Hepatocyte (in vitro differentiated cells): Measurements from ENCODE around the gene ATP2B3. TPM values are rescaled to one million over a fixed set of nuclear protein-coding genes. Genes with fewer than 3 reads are reported as not detected.

Experiments used
- DNase-seq: peaks from one replicate; pipeline ENCODE4 v3.0.0-alpha.2; 2016; ENCODE audit warnings: low spot score
- H2AFZ ChIP-seq: fragments of 200-600 bp; sonication (generic); 2 replicates; pipeline ENCODE4 v1.6.0; 2016; ENCODE audit warnings: antibody characterized with exemption, mild to moderate bottlenecking
- H3K27ac ChIP-seq: fragments of 200-600 bp; sonication (generic); 2 replicates; pipeline ENCODE4 v1.5.1; 2016; ENCODE audit warnings: mild to moderate bottlenecking
- H3K27me3 ChIP-seq: fragments of 200-600 bp; sonication (generic); 2 replicates; pipeline ENCODE4 v1.6.1; 2016
- H3K36me3 ChIP-seq: fragments of 200-600 bp; sonication (generic); replicated peaks from 2 replicates; pipeline ENCODE4 v1.5.1; 2016; ENCODE audit warnings: low read depth; ENCODE audit not compliant: insufficient read depth
- H3K4me1 ChIP-seq: fragments of 200-600 bp; sonication (generic); 2 replicates; pipeline ENCODE4 v1.5.1; 2016; ENCODE audit warnings: mild to moderate bottlenecking, moderate library complexity; ENCODE audit not compliant: insufficient read depth
- H3K4me2 ChIP-seq: fragments of 200-600 bp; sonication (generic); 2 replicates; pipeline ENCODE4 v1.6.0; 2016
- H3K4me3 ChIP-seq: fragments of 200-600 bp; sonication (generic); 2 replicates; pipeline ENCODE4 v1.5.1; 2016; ENCODE audit warnings: mild to moderate bottlenecking
- H3K79me2 ChIP-seq: fragments of 200-600 bp; sonication (generic); 2 replicates; pipeline ENCODE4 v1.6.0; 2017; ENCODE audit warnings: mild to moderate bottlenecking
- H3K9me2 ChIP-seq: fragments of 200-600 bp; sonication (generic); replicated peaks from 2 replicates; pipeline ENCODE4 v1.6.0; 2017; ENCODE audit warnings: mild to moderate bottlenecking; ENCODE audit not compliant: insufficient read depth
- H3K9me3 ChIP-seq: fragments of 200-600 bp; sonication (generic); 2 replicates; pipeline ENCODE4 v1.5.1; 2016; ENCODE audit warnings: low read depth, mild to moderate bottlenecking
- H4K20me1 ChIP-seq: fragments of 200-600 bp; sonication (generic); 2 replicates; pipeline ENCODE4 v1.6.0; 2016; ENCODE audit warnings: mild to moderate bottlenecking; ENCODE audit not compliant: insufficient read depth, poor library complexity, severe bottlenecking
- EZH2 ChIP-seq: fragments of 200-600 bp; sonication (generic); IDR thresholded peaks from 2 replicates; pipeline ENCODE4 v1.6.1; 2016; ENCODE audit warnings: antibody characterized with exemption, mild to moderate bottlenecking, borderline replicate concordance
- EZH2phosphoT487 ChIP-seq: fragments of 200-600 bp; sonication (generic); IDR thresholded peaks from one replicate; pipeline ENCODE4 v1.6.1; 2018; ENCODE audit warnings: antibody characterized with exemption, mild to moderate bottlenecking, low read depth, moderate library complexity; ENCODE audit not compliant: unreplicated experiment, severe bottlenecking
- WGBS: methylation state at CpG from one replicate; pipeline ENCODE4 v1.1.6; 2016; ENCODE audit warnings: low lambda C conversion rate; ENCODE audit errors: missing lambda C conversion rate; 5-methylcytosine and 5-hydroxymethylcytosine counted together
- polyA plus RNA-seq: library from polyadenylated mRNA; unstranded; fragments of >200 nt; fragmentation: Nextera tagmentation; extraction: Ambion mirVana; gene quantifications from 2 replicates; pipeline ENCODE4 v1.2.1, GENCODE V29; 2016
- total RNA-seq: library from RNA; depleted of rRNA; stranded (reverse); fragments of >200 nt; gene quantifications from 2 replicates; pipeline ENCODE4 v1.2.3, GENCODE V29; 2014
- TF ChIP-seq, protein P1 (sequence below): fragments of 200-600 bp; sonication (generic); IDR thresholded peaks from 2 replicates; pipeline ENCODE4 v1.5.1; 2016; ENCODE audit warnings: antibody characterized with exemption, mild to moderate bottlenecking; ENCODE audit not compliant: poor library complexity

Gene ATP2B3
- total and polyA plus RNA-seq, 2 experiments from 2014 or later, result 0.07 TPM; not detected in 1

- no peak overlapping the region for H3K4me2 ChIP-seq
- 51% methylated on average over 8 of the region's 8 CpGs for WGBS
These were observed 27.3 kb downstream of the ATP2B3 start for GRCh38 chrX:153544727-153545126.

DNA sequence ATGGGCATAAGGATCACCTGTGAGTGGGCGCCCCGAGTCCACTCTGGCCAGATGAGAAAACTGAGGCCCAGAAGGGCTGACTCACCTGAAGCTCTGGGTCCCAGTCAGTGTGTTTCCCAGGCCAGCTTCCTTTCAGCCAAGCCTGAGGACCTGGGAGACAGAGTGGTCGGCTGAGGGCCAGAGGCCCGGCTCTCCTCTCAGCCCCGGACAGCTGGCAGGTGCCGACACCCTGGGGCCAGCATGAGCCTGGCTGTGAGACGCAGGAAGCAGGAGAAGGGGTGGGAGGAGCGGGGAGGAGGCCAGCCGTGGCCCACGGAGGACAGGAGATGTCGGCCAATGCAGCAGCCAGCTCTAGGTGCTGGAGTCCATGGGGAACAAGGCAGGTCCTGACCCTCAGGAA lies 28.9 kb downstream of the ATP2B3 start:
- WGBS, result 84% methylated on average over 11 of the region's 11 CpGs
- H3K4me3 ChIP-seq, result no peak overlapping the region

More at GRCh38 chrX:153544727-153545126, 27.3 kb downstream of the ATP2B3 start:
- H3K27ac ChIP-seq, result no peak overlapping the region
- H3K4me1 ChIP-seq, result no peaks in the 10 kb centered on the region
- no peaks in the 10 kb centered on the region for H3K27me3 ChIP-seq
- H3K36me3 ChIP-seq, result no peaks in the 10 kb centered on the region
- no peaks in the 10 kb centered on the region for H4K20me1 ChIP-seq
- DNase-seq, result peak; percentile 28
- H3K9me3 ChIP-seq, result no peaks in the 10 kb centered on the region
- no peaks in the 10 kb centered on the region for H3K79me2 ChIP-seq
- H2AFZ ChIP-seq, result no peak overlapping the region
- no peak for TF ChIP-seq EZH2
- TF ChIP-seq, protein P1, sequence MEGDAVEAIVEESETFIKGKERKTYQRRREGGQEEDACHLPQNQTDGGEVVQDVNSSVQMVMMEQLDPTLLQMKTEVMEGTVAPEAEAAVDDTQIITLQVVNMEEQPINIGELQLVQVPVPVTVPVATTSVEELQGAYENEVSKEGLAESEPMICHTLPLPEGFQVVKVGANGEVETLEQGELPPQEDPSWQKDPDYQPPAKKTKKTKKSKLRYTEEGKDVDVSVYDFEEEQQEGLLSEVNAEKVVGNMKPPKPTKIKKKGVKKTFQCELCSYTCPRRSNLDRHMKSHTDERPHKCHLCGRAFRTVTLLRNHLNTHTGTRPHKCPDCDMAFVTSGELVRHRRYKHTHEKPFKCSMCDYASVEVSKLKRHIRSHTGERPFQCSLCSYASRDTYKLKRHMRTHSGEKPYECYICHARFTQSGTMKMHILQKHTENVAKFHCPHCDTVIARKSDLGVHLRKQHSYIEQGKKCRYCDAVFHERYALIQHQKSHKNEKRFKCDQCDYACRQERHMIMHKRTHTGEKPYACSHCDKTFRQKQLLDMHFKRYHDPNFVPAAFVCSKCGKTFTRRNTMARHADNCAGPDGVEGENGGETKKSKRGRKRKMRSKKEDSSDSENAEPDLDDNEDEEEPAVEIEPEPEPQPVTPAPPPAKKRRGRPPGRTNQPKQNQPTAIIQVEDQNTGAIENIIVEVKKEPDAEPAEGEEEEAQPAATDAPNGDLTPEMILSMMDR, result no peak
- TF ChIP-seq EZH2phosphoT487, result no peak
- H3K4me3 ChIP-seq, result no peak overlapping the region
- no peaks in the 10 kb centered on the region for H3K9me2 ChIP-seq

GRCh38 chrX:153547195-153547594 lies 29.8 kb downstream of the ATP2B3 start:
- Histone ChIP-seq H3K79me2 (no peaks in the 10 kb centered on the region), H3K27me3 (no peaks in the 10 kb centered on the region), H3K27ac (no peak overlapping the region), H2AFZ (no peak overlapping the region), H3K9me2 (no peaks in the 10 kb centered on the region), H3K4me2 (no peak overlapping the region), H3K4me1 (no peaks in the 10 kb centered on the region), H3K36me3 (no peaks in the 10 kb centered on the region), H3K9me3 (no peaks in the 10 kb centered on the region), H4K20me1 (no peaks in the 10 kb centered on the region), H3K4me3 (no peak overlapping the region)
- DNase-seq, result no peak
- TF ChIP-seq EZH2phosphoT487, result no peak
- no peak for TF ChIP-seq EZH2
- TF ChIP-seq, protein P1, result no peak
- 61% methylated on average over 5 of the region's 7 CpGs for WGBS

More for the DNA sequence above, 28.9 kb downstream of the ATP2B3 start:
- H3K4me1 ChIP-seq, result no peaks in the 10 kb centered on the region
- H3K4me2 ChIP-seq, result no peak overlapping the region
- H3K9me3 ChIP-seq, result no peaks in the 10 kb centered on the region
- H3K79me2 ChIP-seq, result no peaks in the 10 kb centered on the region
- no peak overlapping the region for H3K27ac ChIP-seq
- H4K20me1 ChIP-seq, result no peaks in the 10 kb centered on the region
- no peaks in the 10 kb centered on the region for H3K9me2 ChIP-seq
- H3K36me3 ChIP-seq, result no peaks in the 10 kb centered on the region
- H2AFZ ChIP-seq, result no peak overlapping the region
- no peak for DNase-seq
- H3K27me3 ChIP-seq, result no peaks in the 10 kb centered on the region
- no peak for TF ChIP-seq EZH2

DNA sequence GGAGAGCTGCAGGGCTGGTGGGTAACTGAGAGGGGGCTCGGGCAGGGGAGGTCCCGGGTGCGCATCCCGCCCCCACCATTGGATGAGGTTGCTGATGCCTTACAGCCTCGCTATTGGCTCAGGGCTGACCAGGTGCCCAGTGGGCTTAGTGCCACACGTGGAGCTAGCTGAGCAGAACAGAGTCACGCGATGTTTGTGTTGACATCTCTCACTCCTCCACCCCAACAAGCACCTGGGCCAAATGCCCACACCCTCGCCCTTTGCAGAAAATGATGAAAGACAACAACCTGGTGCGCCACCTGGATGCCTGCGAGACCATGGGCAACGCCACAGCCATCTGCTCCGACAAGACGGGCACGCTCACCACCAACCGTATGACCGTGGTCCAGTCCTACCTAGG lies 31.8 kb downstream of the ATP2B3 start:
- H3K4me2 ChIP-seq, result no peak overlapping the region
- H3K9me2 ChIP-seq, result no peaks in the 10 kb centered on the region
- no peaks in the 10 kb centered on the region for H3K27me3 ChIP-seq
- no peaks in the 10 kb centered on the region for H3K4me1 ChIP-seq
- H2AFZ ChIP-seq, result no peak overlapping the region
- TF ChIP-seq, protein P1, result no peak
- no peak for TF ChIP-seq EZH2phosphoT487
- H3K79me2 ChIP-seq, result no peaks in the 10 kb centered on the region
- no peak overlapping the region for H3K27ac ChIP-seq
- 91% methylated on average over 12 of the region's 17 CpGs for WGBS
- no peak for DNase-seq
- H3K4me3 ChIP-seq, result no peak overlapping the region
- no peaks in the 10 kb centered on the region for H3K36me3 ChIP-seq
- H3K9me3 ChIP-seq, result no peaks in the 10 kb centered on the region
- no peaks in the 10 kb centered on the region for H4K20me1 ChIP-seq
